NT2/D1 (cell line): ENCODE measurements around the gene MS4A6E.
"Not testable (repeated sequence)": the region's sequence is repeated elsewhere in the genome, so short reads cannot be mapped to it uniquely, and the experiment has no call there.

Source experiments
- DNase-seq: peaks from one replicate; pipeline ENCODE4 v3.0.0-alpha.2; 2011; ENCODE audit warnings: low read depth, low spot score
- H3K27me3 ChIP-seq: 2 replicates; pipeline ENCODE4 v1.6.0; 2011; ENCODE audit warnings: mild to moderate bottlenecking; ENCODE audit not compliant: insufficient read length, insufficient read depth
- H3K36me3 ChIP-seq: 2 replicates; pipeline ENCODE4 v1.6.1; 2011; ENCODE audit warnings: mild to moderate bottlenecking, low read length, mixed read lengths; ENCODE audit not compliant: insufficient read depth, insufficient read length
- H3K4me1 ChIP-seq: 2 replicates; pipeline ENCODE4 v1.5.1; 2011; ENCODE audit not compliant: insufficient read depth, insufficient read length
- H3K4me3 ChIP-seq: 2 replicates; pipeline ENCODE4 v1.5.1; 2011; ENCODE audit warnings: low read depth; ENCODE audit not compliant: insufficient read length
- H3K9ac ChIP-seq: 2 replicates; pipeline ENCODE4 v1.6.0; 2011; ENCODE audit warnings: low read depth; ENCODE audit not compliant: insufficient read length
- H3K9me3 ChIP-seq: 2 replicates; pipeline ENCODE4 v1.5.1; 2011; ENCODE audit warnings: mild to moderate bottlenecking, low read length; ENCODE audit not compliant: insufficient read depth
- SUZ12 ChIP-seq: IDR thresholded peaks from 2 replicates; pipeline ENCODE4 v1.6.1; 2011; ENCODE audit not compliant: insufficient read length, insufficient read depth; ENCODE audit errors: extremely low read depth
- YY1 ChIP-seq: IDR thresholded peaks from 2 replicates; pipeline ENCODE4 v1.6.1; 2011; ENCODE audit not compliant: insufficient read length, insufficient read depth
- ZNF274 ChIP-seq: IDR thresholded peaks from 2 replicates; pipeline ENCODE4 v1.6.1; 2011; ENCODE audit warnings: mild to moderate bottlenecking, low read depth, low read length

Gene MS4A6E

DNA sequence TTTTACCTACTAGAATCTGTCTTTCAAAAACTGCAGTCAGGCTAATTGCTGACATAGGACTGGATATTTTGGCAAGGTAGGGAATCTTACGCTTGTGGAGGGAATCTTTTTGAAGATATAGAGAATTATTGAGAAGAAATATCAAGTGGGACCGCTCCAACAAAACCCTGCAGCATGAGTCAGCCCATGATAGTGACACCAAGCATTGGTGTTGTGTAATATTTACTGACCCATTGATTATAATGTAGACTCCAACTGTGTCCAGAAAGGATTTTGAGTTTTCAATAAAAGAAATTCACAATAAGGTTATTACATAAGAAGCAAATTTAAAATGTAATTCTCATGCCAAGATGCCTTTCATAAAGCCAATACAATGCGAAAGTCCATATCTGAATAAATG lies 25.9 kb upstream of the MS4A6E start:
- no peak for DNase-seq
- Histone ChIP-seq H3K4me1 (no peaks in the 10 kb centered on the region), H3K27me3 (no peaks in the 10 kb centered on the region)

DNA sequence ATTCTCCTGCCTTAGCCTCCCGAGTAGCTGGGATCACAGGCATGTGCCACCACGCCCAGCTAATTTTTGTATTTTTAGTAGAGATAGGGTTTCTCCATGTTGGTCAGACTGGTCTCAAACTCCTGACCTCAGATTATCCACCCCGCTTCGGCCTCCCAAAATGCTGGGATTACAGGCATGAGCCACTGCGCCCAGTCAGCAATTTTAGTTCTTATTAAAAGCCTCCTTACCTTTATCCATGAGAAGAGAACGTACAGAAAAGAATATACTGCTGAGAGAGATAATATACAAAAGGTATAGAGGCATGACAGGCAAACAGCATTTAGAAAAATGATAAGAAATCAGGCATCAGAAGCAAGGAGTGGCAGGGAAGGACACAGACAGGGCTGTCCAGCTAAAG lies 25.2 kb upstream of the MS4A6E start:
- not testable (repeated sequence) for H3K9me3 ChIP-seq, H3K36me3 ChIP-seq, H3K9ac ChIP-seq, H3K4me3 ChIP-seq, DNase-seq, H3K4me1 ChIP-seq, H3K27me3 ChIP-seq

More for the DNA sequence above, 25.9 kb upstream of the MS4A6E start:
- Histone ChIP-seq H3K4me3 (no peak overlapping the region), H3K9ac (no peak overlapping the region), H3K9me3 (no peaks in the 10 kb centered on the region), H3K36me3 (no peaks in the 10 kb centered on the region)
- TF ChIP-seq YY1, result no peak
- TF ChIP-seq ZNF274, result no peak
- no peak for TF ChIP-seq SUZ12

DNA sequence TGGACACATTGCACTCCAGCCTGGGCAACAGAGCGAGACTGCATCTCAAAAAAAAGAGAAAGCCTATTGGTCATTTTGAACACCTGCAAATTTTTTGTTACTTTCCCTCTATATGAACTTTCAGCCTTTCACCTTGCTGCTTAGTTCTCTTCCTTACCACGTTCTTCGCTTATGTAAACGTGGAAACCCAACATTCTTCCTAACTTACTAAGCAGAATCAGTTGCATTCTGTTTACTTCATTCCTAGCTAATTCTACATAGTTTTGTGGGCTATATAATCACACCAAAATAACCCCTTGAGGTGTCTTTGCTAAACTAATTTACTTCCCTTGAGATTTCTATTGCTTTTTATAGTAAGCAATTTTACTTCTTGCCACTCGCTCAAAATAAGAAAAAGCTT lies 23.4 kb upstream of the MS4A6E start:
- Histone ChIP-seq H3K4me1 (no peaks in the 10 kb centered on the region), H3K9ac (no peak overlapping the region), H3K9me3 (no peaks in the 10 kb centered on the region), H3K27me3 (no peaks in the 10 kb centered on the region), H3K36me3 (no peaks in the 10 kb centered on the region), H3K4me3 (no peak overlapping the region)
- TF ChIP-seq ZNF274, result no peak
- TF ChIP-seq SUZ12, result no peak
- DNase-seq, result no peak

DNA sequence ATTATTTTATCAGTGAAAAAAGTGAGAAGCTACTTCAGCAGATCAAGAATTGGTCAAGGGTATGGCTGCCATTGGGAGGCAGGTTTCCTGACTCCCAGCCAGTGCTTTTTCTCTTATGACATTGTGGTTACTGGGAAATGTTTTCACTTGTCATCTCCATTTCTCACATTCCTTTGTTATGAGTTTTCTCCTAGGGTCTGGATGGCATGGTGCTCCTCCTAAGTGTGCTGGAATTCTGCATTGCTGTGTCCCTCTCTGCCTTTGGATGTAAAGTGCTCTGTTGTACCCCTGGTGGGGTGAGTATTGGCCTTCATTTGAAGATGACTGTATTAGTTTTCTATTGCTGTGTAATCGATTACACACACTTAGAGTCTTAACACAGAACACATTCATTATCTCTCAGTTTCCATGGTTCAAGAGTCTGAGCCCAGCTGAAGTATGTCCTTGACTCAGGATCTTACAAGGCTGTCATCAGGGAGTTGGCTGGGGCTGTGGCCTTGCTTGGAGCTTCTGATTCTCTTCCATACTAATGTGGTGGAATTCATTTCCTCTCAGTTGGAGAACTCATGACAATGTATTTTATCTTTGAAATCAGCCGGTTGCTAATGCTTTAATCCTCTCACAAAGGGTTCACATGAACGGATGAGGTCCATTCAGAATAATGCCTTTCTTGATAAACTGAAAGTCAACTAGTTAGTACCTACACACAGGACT lies 21.0 kb upstream of the MS4A6E start:
- no peak for DNase-seq
- Histone ChIP-seq H3K4me3 (no peak overlapping the region), H3K9me3 (no peaks in the 10 kb centered on the region), H3K27me3 (no peaks in the 10 kb centered on the region), H3K36me3 (no peaks in the 10 kb centered on the region), H3K9ac (no peak overlapping the region), H3K4me1 (no peaks in the 10 kb centered on the region)
- TF ChIP-seq ZNF274, result no peak
- TF ChIP-seq YY1, result no peak
- TF ChIP-seq SUZ12, result no peak

DNA sequence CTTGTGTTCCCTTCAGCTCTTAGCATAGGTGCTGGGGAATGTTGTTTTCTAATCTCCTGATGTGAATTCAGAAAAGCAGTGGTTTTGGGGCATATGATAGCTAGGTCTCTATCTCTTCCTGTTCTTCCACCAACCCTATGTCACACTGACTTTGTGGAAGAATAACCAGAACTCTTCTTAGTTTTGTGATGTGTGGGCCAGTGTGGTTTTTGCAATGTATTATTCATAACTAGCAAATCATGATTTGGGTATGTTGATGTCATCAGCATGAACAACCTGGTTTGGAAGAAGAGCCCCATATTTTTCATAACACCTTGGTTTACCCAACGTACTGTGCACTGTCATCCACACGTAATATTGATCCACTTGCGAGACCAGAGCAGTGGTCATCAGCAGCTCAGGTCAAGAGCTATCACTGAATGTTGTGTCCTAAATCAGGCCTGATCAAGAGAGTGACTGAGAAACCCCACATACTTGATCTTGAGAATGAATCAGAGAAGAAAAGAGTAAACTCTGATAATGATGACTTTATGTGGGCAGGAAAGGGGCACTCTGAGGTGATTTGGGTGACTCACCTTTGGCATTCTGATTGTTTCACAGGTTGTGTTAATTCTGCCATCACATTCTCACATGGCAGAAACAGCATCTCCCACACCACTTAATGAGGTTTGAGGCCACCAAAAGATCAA lies 19.4 kb upstream of the MS4A6E start:
- no peaks in the 10 kb centered on the region for H3K36me3 ChIP-seq
- no peak overlapping the region for H3K9ac ChIP-seq
- DNase-seq, result no peak
- H3K27me3 ChIP-seq, result no peaks in the 10 kb centered on the region
- no peaks in the 10 kb centered on the region for H3K9me3 ChIP-seq
- TF ChIP-seq YY1 (no peak), ZNF274 (no peak), SUZ12 (no peak)
- no peaks in the 10 kb centered on the region for H3K4me1 ChIP-seq
- H3K4me3 ChIP-seq, result no peak overlapping the region

DNA sequence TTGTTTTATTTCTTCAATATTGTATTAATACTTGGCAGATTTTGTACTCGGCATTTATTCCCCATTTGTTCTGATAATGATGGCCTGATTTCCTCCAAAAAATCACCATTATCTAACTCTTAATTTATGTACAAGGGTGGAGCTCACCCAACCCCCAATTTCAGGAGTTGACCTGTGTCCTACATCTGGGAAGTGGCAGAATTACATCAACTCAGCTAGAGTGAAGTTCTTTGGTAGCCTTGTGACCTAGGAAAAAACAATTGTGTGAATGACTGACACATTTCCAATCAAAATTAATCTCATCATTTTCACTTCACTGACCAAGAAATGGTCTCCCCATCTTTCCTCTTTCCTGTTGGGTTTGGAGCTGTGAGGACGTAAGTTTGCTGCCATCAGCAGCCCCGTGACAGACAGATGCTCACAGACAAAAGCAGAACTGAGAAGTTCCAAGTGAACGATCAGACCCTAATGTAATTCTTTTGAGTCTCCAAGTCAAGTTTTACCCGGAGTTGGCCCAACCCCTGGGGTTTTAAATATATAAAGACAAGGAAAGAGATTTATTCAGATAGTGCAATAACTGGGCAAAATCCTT lies 16.6 kb upstream of the MS4A6E start:
- Histone ChIP-seq H3K9me3 (no peaks in the 10 kb centered on the region), H3K4me1 (no peaks in the 10 kb centered on the region), H3K4me3 (no peak overlapping the region), H3K36me3 (no peaks in the 10 kb centered on the region), H3K9ac (no peak overlapping the region), H3K27me3 (no peaks in the 10 kb centered on the region)
- no peak for DNase-seq
- no peak for TF ChIP-seq SUZ12
- TF ChIP-seq ZNF274, result no peak
- no peak for TF ChIP-seq YY1

DNA sequence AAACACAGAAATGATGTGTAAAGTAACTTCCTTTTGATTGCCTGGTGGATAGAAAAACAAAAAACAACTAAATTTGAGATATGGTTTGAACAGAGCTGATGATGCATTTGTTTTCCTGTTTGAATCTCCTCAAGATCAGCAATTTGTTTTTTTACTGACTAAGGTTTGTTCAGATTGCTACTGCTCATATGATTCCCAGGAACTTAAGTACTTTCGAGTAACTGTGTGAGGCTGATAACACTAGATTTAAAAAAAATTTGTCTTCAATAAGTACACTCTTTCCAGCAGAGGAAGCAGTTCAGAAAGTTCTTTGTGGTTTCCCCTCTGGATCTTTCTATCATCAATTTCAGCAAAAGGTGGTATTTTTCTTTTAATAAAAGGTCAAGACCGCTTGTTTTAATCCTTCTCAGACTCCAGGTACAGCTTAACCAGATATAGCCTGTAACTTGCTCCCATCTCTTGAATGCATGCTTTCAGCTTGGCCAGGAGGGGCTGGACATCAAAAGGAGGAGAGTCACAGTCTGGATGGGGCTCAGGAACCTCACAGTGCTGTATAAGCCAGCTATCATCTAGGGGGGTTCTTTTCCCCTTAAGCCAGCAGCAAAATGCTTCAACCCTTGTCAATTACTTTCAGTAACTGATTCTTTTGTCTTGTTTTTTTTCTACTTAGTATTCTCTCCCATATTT lies 12.3 kb upstream of the MS4A6E start:
- H3K4me1 ChIP-seq, result no peaks in the 10 kb centered on the region
- no peaks in the 10 kb centered on the region; the same call in 1 of the 2 replicates for H3K9me3 ChIP-seq
- no peak overlapping the region for H3K4me3 ChIP-seq
- no peaks in the 10 kb centered on the region for H3K27me3 ChIP-seq
- H3K36me3 ChIP-seq, result no peaks in the 10 kb centered on the region
- no peak overlapping the region for H3K9ac ChIP-seq
- TF ChIP-seq ZNF274 (no peak), SUZ12 (no peak), YY1 (no peak)
- no peak for DNase-seq
